ENCODE measurements around the gene OR9Q1. TPM values are rescaled to one million over a fixed set of nuclear protein-coding genes. Genes with fewer than 3 reads are reported as not detected.

Gene OR9Q1
- total RNA-seq, 1 experiment from 2014 or later: not detected

DNA sequence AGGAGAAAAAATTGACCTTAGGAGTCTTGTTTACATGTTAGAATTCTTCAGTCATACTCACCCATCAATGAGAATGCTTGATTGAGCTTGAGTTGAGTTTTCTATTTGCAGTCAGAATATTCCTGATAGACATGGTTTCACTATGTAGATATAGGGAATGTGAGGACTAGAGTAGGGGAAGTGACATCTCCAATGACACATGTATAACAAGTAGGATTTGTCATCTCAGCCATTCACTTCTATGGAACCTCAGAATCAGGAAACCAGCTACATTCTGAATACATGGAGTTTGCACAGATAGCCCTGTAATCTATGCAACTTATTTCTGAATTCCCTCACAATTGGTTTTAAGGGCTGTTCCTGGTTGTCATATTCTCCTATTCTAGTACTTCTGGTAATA is 20.1 kb upstream of the OR9Q1 start:
- Histone ChIP-seq H3K9me3 (replicated peaks) (0 out of 2 replicates have a peak, but pooled peaks cover 2% of the 10 kb centered on the region), H3K27me3 (no peaks in the 10 kb centered on the region)
- DNase-seq: no peak

DNA sequence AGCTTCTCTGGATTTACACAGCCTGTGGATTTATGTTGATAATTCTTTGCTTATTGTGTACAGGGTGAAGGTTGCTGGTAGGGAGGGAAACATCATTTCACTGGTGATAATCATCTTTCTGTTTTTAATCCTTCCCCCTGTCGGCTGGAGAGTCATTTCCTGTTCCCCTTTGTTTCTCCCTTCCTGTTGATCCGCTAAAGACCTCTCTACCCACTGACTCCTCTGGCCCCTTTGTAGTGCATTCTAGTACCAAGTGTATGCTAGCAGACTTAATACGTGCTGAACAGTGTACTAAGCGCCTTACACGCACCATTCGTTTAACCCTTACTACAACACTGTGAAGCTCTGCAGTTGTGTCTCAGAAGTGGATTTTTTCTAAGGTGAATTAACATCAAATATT is 19.0 kb upstream of the OR9Q1 start:
- Histone ChIP-seq H3K4me1 (peaks cover 5% of the 10 kb centered on the region), H3K27me3 (no peaks in the 10 kb centered on the region), H3K36me3 (no peaks in the 10 kb centered on the region), H3K4me3 (no peak overlapping the region), H3K27ac (no peak overlapping the region), H3K9me3 (replicated peaks) (0 out of 2 replicates have a peak, but pooled peaks cover 2% of the 10 kb centered on the region)
- no peak for DNase-seq

More for the DNA sequence above, 20.1 kb upstream of the OR9Q1 start:
- H3K36me3 ChIP-seq: no peaks in the 10 kb centered on the region
- no peak overlapping the region for H3K4me3 ChIP-seq
- H3K27ac ChIP-seq: no peak overlapping the region
- peaks cover 5% of the 10 kb centered on the region for H3K4me1 ChIP-seq

DNA sequence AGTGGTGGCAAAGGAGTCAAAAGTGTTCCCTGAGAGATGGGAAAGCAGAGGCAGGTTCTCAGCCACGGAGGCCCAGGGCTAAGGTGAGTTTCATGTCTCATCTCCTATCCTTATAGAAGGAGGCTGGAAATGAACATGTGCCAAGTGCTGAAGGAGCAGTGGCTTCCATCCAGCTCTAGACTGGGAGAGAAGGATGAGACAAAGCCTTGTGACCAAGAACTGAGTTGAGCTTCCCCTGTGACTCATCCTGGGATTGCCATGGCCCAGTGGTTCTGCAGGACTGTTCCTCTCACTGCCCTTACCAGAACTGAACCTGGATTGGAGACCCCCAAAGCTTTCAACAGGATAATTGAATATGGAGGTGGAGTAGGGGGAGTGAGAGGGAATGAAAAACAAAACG is 16.7 kb upstream of the OR9Q1 start:
- Histone ChIP-seq H3K4me3 (no peak overlapping the region), H3K27me3 (no peaks in the 10 kb centered on the region), H3K9me3 (replicated peaks) (0 out of 2 replicates have a peak, but pooled peaks cover 2% of the 10 kb centered on the region), H3K36me3 (no peaks in the 10 kb centered on the region), H3K4me1 (peaks cover 5% of the 10 kb centered on the region), H3K27ac (no peak overlapping the region)
- DNase-seq: no peak

DNA sequence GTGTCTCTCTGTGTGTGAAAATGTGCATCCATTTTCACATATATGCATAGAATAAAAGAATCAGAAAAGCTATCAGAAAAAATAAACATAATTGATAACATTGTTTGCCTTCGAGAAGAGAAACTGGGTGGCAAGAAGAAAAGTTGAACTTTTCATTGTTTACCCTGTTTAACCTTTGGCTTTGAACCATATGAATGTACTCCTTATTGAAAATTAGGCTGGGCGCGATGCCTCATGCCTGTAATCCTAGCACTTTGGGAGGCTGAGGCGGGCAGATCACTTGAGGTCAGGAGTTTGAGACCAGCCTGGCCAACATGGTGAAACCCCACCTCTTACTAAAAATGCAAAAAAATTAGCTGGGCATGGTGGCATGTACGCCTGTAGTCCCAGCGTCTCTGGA is 11.9 kb upstream of the OR9Q1 start:
- no peak for DNase-seq
- H3K36me3 ChIP-seq: no peaks in the 10 kb centered on the region
- H3K4me1 ChIP-seq: no peaks in the 10 kb centered on the region
- no peaks in the 10 kb centered on the region for H3K9me3 ChIP-seq (replicated peaks)
- H3K27ac ChIP-seq: no peak overlapping the region
- H3K4me3 ChIP-seq: no peak overlapping the region
- no peaks in the 10 kb centered on the region for H3K27me3 ChIP-seq

DNA sequence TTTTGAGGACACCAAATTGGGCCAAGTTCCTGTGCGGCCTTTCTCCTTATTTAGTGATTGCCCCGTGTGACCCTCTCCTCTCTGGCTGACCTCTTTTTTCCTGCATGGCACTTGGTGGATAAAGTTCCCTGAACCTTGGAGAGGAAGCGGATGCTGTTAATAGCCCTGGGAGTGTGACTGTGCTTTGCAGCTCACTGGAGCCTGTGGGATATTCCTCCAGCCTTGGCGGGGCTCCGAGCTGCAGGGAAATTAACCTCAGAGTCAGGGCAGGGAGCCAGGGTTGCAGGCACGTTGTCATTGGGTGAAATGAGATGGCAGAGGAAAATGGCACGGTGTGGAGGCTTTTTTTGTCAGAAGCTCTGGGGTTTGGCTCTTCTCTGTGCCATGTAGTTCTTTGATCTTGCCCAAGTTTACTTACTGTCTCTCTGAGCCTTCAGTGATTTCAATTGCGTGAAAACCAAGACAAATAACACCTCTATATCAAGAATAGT is 965 bp downstream of the OR9Q1 start:
- H3K4me1 ChIP-seq: peaks cover 30% of the 10 kb centered on the region
- peak; percentile 87 to 90 for DNase-seq

DNA sequence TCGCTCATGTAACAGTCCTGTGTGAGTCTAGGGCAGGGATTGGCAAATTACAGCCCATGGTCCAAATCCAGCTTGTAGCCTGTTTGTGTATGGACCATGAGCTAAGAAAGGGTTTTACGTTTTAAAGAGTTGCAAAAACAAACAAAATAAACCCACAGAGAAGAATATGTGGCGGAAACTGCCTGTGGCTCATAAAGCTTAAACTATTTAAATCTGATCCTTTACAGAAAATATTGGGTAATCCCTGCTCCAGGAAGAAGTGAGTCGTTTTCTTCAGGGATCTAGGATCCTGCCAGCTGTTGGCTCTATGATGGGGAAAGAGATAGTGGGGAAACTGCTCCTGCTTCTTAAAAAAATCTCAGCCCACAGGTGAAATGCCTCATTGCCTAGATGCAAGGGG is 3.7 kb downstream of the OR9Q1 start:
- no peak overlapping the region for H3K27ac ChIP-seq
- DNase-seq: peak in 1 of 2 experiments; percentile 57

More for the DNA sequence above, 965 bp downstream of the OR9Q1 start:
- H3K27me3 ChIP-seq: no peaks in the 10 kb centered on the region
- H3K4me3 ChIP-seq: 0 out of 2 replicates have a peak overlapping the region, but pooled peaks have one; percentile 5
- peak overlapping the region; percentile 41 for H3K27ac ChIP-seq
- no peaks in the 10 kb centered on the region for H3K9me3 ChIP-seq (replicated peaks)
- H3K36me3 ChIP-seq: no peaks in the 10 kb centered on the region

DNA sequence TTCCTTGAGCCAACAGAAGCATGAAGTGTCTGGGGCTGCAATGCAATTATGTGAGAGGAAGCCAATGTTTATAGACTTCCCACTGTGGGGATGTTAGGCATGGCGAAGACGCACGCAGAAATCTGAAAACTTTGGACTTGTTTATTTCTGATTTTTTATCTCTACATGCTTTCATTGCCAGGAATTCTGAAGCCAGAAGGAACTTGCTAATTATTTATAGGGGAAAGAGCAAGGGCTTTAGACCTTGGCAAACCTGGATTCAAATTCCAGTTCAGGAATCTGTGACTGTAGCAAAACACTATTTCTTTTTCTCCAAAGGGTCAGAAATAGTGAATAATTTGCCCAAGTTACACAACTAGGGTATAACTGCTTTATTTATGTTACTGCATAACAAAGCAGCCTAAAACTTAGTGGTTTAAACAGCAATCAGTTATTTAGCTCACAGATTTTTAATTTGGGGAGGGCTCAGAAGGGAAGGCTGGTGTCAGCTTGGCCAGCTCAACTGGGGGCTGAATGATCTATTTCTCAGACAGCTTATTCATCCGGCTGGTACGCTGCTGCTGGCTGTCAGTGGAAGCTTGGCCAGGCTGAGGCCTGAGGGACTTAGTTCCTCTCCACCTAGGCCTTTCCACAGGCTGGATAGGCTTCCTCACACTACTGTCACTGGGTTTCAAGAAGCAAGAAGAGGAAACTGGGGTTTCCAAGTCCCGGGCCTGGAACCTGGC is 5.2 kb downstream of the OR9Q1 start:
- no peaks in the 10 kb centered on the region for H3K36me3 ChIP-seq
- peaks cover 27% of the 10 kb centered on the region for H3K4me1 ChIP-seq
- no peak overlapping the region for H3K4me3 ChIP-seq
- H3K27ac ChIP-seq: no peak overlapping the region
- DNase-seq: no peak
- no peaks in the 10 kb centered on the region for H3K27me3 ChIP-seq
- no peaks in the 10 kb centered on the region for H3K9me3 ChIP-seq (replicated peaks)

More for the DNA sequence above, 3.7 kb downstream of the OR9Q1 start:
- Histone ChIP-seq H3K4me3 (no peak overlapping the region), H3K36me3 (no peaks in the 10 kb centered on the region), H3K27me3 (no peaks in the 10 kb centered on the region), H3K9me3 (replicated peaks) (no peaks in the 10 kb centered on the region), H3K4me1 (peaks cover 30% of the 10 kb centered on the region)

DNA sequence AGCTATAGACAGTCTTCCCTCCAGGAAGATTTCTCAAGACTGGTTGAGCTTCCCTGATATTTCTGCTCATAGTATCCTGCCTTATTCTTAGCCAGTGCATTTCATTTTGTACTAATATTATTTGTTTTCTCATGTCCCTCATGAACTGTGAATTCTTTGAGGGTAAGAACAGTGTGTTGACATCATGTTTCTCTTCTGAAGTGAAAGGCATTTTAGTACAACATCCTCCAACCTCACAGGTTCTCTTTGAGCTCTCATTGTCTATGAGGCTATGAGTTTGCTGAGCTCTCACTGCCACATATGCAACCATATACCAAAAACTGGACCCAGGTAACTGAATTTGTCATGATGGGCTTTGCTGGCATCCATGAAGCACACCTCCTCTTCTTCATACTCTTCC is 7.0 kb downstream of the OR9Q1 start, which contains the start of gene OR6Q1:
TSS of gene OR6Q1 (plus strand) at position 301 of the 400 bp plus-strand sequence. CDS start at position 301, 0 bp downstream.
- H3K9me3 ChIP-seq (replicated peaks): no peaks in the 10 kb centered on the region
- H3K36me3 ChIP-seq: no peaks in the 10 kb centered on the region
- no peak for DNase-seq
- no peak within 1 kb of the TSS for H3K4me3 ChIP-seq
- H3K27me3 ChIP-seq: no peaks in the 10 kb centered on the region
- no peak within 1 kb of the TSS for H3K27ac ChIP-seq
- H3K4me1 ChIP-seq: peaks cover 14% of the 10 kb centered on the region

DNA sequence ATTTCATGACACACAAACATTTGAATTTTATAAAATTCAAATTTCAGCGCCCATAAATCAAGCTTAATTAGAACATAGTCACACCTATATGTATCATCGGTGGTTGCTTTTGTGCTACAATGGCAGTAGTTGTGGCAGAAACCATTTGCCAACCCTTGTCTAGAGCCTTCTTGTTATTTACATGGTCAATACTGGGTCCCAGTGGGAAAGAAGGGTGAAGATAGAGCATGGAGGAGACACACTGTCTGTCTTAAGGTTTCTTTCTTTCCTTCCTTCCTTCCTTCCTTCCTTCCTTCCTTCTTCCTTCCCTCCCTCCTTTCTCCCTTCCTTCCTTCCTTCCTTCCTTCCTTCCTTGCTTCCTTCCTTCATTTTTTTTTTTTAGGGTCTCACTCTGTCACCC is 10.8 kb downstream of the OR9Q1 start:
- Histone ChIP-seq H3K27ac (no peak overlapping the region), H3K36me3 (no peaks in the 10 kb centered on the region), H3K9me3 (replicated peaks) (no peaks in the 10 kb centered on the region), H3K4me3 (no peak overlapping the region), H3K27me3 (no peaks in the 10 kb centered on the region), H3K4me1 (no peaks in the 10 kb centered on the region)
- no peak for DNase-seq

DNA sequence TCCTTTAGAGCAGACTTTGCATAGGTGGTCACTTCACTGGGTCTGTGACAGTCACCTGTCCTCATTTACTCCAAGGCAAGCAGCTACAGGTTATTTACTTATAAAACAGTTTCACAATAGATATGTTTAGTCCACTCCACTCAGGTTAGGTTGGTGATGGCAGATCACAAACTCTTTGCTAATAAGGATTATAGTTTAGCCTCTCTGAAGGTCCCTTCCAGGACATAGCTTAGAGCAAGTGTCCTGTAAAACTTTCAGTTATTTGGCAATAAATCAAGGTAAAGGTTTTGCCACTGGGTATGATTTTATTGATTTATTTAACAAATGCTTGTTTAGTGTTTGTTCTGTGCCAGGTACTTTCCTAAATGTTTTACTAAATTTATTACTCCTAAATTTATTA is 15.9 kb downstream of the OR9Q1 start:
- Histone ChIP-seq H3K9me3 (replicated peaks) (no peaks in the 10 kb centered on the region; the same call in 1 of the 2 replicates), H3K36me3 (no peaks in the 10 kb centered on the region), H3K27ac (no peak overlapping the region), H3K4me1 (no peaks in the 10 kb centered on the region), H3K4me3 (no peak overlapping the region), H3K27me3 (no peaks in the 10 kb centered on the region)
- no peak for DNase-seq

DNA sequence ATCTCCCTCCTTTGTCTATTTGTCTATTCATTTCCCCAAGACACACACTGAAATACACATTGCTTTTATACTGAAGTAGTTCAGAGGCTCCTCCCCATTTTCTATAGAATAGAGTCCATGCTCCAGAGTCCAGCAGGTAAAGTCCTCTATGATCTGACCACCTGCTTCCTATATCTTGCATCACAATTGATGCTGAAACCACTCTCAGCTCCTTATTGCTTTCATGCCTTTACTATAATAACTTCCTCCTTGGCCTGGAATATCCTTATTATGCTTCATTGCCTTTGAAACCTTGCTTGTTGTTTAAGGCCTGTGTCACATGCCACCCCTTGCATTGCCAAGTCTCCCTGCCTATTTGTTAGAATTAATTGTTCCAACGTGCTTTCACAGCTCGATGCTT is 19.7 kb downstream of the OR9Q1 start:
- no peak overlapping the region for H3K27ac ChIP-seq
- no peaks in the 10 kb centered on the region for H3K4me1 ChIP-seq
- H3K36me3 ChIP-seq: no peaks in the 10 kb centered on the region
- no peak overlapping the region for H3K4me3 ChIP-seq
- H3K9me3 ChIP-seq (replicated peaks): no peaks in the 10 kb centered on the region; the same call in 1 of the 2 replicates
- no peak for DNase-seq
- no peaks in the 10 kb centered on the region for H3K27me3 ChIP-seq

DNA sequence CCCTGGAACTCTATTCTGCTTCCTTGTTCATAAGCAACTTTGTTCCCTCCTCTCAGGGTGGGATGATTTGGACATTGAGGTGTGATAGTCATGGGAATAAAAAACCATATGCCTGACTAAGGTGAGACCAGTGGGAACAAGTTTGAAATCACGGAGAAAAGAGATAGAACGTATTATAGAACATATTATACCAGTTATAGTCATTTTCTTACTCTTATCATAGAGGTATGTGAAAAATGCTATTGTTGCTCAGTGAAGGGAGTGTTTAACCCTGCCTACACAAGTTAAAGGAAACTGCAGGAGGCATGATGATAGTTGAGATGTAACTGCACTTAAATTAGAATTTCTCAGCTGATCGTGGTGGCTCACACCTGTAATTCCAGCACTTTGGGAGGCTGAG is 22.6 kb downstream of the OR9Q1 start:
- no peak for DNase-seq
- no peaks in the 10 kb centered on the region for H3K36me3 ChIP-seq
- no peak overlapping the region for H3K27ac ChIP-seq
- H3K4me1 ChIP-seq: no peaks in the 10 kb centered on the region
- no peaks in the 10 kb centered on the region for H3K27me3 ChIP-seq
- no peaks in the 10 kb centered on the region; the same call in 1 of the 2 replicates for H3K9me3 ChIP-seq (replicated peaks)
- H3K4me3 ChIP-seq: no peak overlapping the region

DNA sequence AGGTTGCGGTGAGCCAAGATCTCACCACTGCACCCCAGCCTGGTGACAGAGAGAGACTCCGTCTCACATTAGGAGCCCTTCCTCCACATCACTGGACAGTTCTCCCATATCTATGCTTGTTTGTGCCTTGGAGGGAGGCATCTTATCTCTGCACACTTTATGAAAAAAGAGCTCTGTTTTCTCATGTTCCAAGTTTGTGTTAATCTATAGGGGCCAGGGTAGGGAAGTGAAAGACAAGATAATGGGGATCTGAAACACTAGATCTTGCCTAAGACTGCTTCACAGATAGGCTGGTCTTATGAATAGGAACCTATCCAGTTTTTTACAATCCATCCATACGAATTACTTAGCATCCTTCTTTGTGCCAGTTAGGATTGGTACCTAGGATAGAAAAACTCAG is 24.1 kb downstream of the OR9Q1 start:
- no peak overlapping the region for H3K27ac ChIP-seq
- H3K9me3 ChIP-seq (replicated peaks): no peaks in the 10 kb centered on the region; the same call in 1 of the 2 replicates
- no peak overlapping the region for H3K4me3 ChIP-seq
- H3K36me3 ChIP-seq: no peaks in the 10 kb centered on the region
- H3K27me3 ChIP-seq: no peaks in the 10 kb centered on the region
- no peaks in the 10 kb centered on the region for H3K4me1 ChIP-seq
- DNase-seq: no peak

DNA sequence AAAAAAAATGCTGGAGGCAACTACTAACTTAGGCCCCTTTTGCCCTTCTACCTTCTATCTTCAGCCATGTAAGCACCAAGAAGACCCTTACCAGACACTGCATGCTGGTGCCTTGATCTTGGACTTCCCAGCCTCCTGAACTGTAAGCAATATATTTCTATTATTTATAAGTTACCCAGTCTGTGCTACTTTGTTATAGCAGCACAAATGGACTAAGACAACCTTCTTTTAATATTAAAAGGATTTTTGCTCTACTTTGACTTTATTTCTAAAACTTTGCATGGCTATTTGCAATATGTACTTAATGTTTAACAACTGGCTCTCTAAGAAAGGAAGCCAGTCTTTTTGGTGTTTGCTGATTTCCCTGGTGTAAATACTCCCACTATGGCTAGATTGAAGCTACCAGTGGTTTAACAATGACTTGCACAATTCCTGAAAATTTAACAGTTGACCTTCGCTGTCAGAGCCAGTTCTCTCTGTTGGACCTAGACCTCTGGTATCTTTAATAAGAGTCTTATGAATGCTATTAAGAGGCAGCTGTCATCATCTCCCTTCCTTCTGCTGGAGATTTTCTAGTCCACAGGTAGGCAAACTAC is 32.2 kb downstream of the OR9Q1 start:
- Histone ChIP-seq H3K9me3 (replicated peaks) (no peaks in the 10 kb centered on the region), H3K4me3 (no peak overlapping the region), H3K27me3 (no peaks in the 10 kb centered on the region), H3K36me3 (no peaks in the 10 kb centered on the region), H3K27ac (no peak overlapping the region), H3K4me1 (peaks cover 18% of the 10 kb centered on the region)
- no peak for DNase-seq

DNA sequence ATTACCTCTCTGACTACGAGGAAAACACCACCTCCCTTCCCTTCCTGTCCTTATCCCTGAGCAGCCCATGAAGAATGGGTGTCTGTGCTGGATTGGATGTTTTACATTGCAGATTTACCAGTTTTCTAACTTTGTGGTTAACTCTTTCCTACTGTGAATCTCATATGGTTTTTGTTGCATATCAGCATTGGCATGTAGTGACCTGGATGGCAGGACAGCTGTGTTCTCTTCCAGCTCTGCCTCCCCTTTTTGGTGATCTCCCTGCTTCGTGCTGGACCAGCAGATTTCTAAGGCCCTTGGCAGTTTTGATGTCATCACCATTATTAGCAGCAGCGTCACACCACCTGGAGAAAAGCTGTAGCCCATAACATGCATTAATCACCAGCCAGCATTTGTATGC is 33.8 kb downstream of the OR9Q1 start:
- H3K27ac ChIP-seq: peak overlapping the region; percentile 75
- DNase-seq: peak; percentile 29 to 33
- peaks cover 18% of the 10 kb centered on the region for H3K4me1 ChIP-seq
- H3K27me3 ChIP-seq: no peaks in the 10 kb centered on the region
- H3K9me3 ChIP-seq (replicated peaks): no peaks in the 10 kb centered on the region
- H3K4me3 ChIP-seq: no peak overlapping the region
- H3K36me3 ChIP-seq: no peaks in the 10 kb centered on the region

Data from SJCRH30 (cell line).